ENCODE results near the gene CFAP77.
"Not testable (repeated sequence)": the region's sequence is repeated elsewhere in the genome, so short reads cannot be mapped to it uniquely, and the experiment has no call there.

Gene CFAP77

GRCh38 chr9:132377769-132378168 lies 32.2 kb upstream of the CFAP77 start:
- not testable (repeated sequence) for H3K4ac ChIP-seq (ENCODE audit: low read depth in 1 of 2, low read length in 2 of 2); DNase-seq
- WGBS, result 98% methylated on average over 2 of the region's 2 CpGs

GRCh38 chr9:132378416-132378815 lies 31.6 kb upstream of the CFAP77 start:
- H3K4ac ChIP-seq (ENCODE audit: low read depth in 1 of 2, low read length in 2 of 2); H4K8ac ChIP-seq (ENCODE audit: low read length); H3K27ac ChIP-seq (ENCODE audit: low read length, poor library complexity, severe bottlenecking); H3K4me2 ChIP-seq (ENCODE audit: low read length, poor library complexity, severe bottlenecking); H2AK5ac ChIP-seq (ENCODE audit: low read length, severe bottlenecking); H2BK5ac ChIP-seq (ENCODE audit: low read depth, low read length, poor library complexity, severe bottlenecking); H3K4me1 ChIP-seq (ENCODE audit: control insufficient read depth, insufficient read depth, low read depth, low read length); H2BK15ac ChIP-seq (ENCODE audit: low read depth, poor library complexity, severe bottlenecking); H2AFZ ChIP-seq (ENCODE audit: low read depth, low read length); H3K9me3 ChIP-seq (ENCODE audit: control insufficient read depth, low read length); H3K18ac ChIP-seq (ENCODE audit: low read depth in 1 of 2, low read length in 2 of 2); H2BK12ac ChIP-seq (ENCODE audit: low read length in 2 of 2); H4K91ac ChIP-seq (ENCODE audit: low read length); DNase-seq; H3K27me3 ChIP-seq (ENCODE audit: control insufficient read depth in 1 of 2, insufficient read depth in 1 of 2, low read length in 2 of 2); H3K9ac ChIP-seq (ENCODE audit: low read length); H2BK120ac ChIP-seq (ENCODE audit: low read depth, low read length); H3K14ac ChIP-seq (ENCODE audit: low read length in 2 of 2): not testable (repeated sequence)
- peaks cover 12% of the 10 kb centered on the region for H3K79me1 ChIP-seq (replicated peaks; ENCODE audit: low read length, poor library complexity, severe bottlenecking)
- H3K36me3 ChIP-seq (ENCODE audit: control insufficient read depth in 1 of 2, insufficient read depth in 2 of 2, low read depth in 1 of 2, low read length in 2 of 2), result peaks cover 43 to 69% of the 10 kb centered on the region in 2 experiments
- H3K23ac ChIP-seq (ENCODE audit: low read length in 2 of 2), result peak overlapping the region in 1 of 2 experiments; percentile 35
- H3K4me3 ChIP-seq (ENCODE audit: insufficient read depth in 1 of 2, low read depth in 1 of 2, low read length in 2 of 2), result peak overlapping the region in 1 of 2 experiments; percentile 32
- 96% methylated on average over 3 of the region's 3 CpGs for WGBS

More at GRCh38 chr9:132377769-132378168, 32.2 kb upstream of the CFAP77 start:
- H3K14ac ChIP-seq (ENCODE audit: low read length in 2 of 2); H4K8ac ChIP-seq (ENCODE audit: low read length); H2AFZ ChIP-seq (ENCODE audit: low read depth, low read length); H2BK5ac ChIP-seq (ENCODE audit: low read depth, low read length, poor library complexity, severe bottlenecking); H3K4me2 ChIP-seq (ENCODE audit: low read length, poor library complexity, severe bottlenecking); H2AK5ac ChIP-seq (ENCODE audit: low read length, severe bottlenecking); H3K9me3 ChIP-seq (ENCODE audit: control insufficient read depth, low read length); H2BK15ac ChIP-seq (ENCODE audit: low read depth, poor library complexity, severe bottlenecking); H3K18ac ChIP-seq (ENCODE audit: low read depth in 1 of 2, low read length in 2 of 2); H3K27me3 ChIP-seq (ENCODE audit: control insufficient read depth in 1 of 2, insufficient read depth in 1 of 2, low read length in 2 of 2); H4K91ac ChIP-seq (ENCODE audit: low read length); H2BK12ac ChIP-seq (ENCODE audit: low read length in 2 of 2); H3K23ac ChIP-seq (ENCODE audit: low read length in 2 of 2); H3K4me1 ChIP-seq (ENCODE audit: control insufficient read depth, insufficient read depth, low read depth, low read length); H3K27ac ChIP-seq (ENCODE audit: low read length, poor library complexity, severe bottlenecking); H2BK120ac ChIP-seq (ENCODE audit: low read depth, low read length); H3K9ac ChIP-seq (ENCODE audit: low read length): not testable (repeated sequence)
- Histone ChIP-seq H3K79me1 (replicated peaks; ENCODE audit: low read length, poor library complexity, severe bottlenecking) (peaks cover 10% of the 10 kb centered on the region), H3K4me3 (ENCODE audit: insufficient read depth in 1 of 2, low read depth in 1 of 2, low read length in 2 of 2) (peak overlapping the region in 1 of 2 experiments; percentile 7), H3K36me3 (ENCODE audit: control insufficient read depth in 1 of 2, insufficient read depth in 2 of 2, low read depth in 1 of 2, low read length in 2 of 2) (peaks cover 42 to 65% of the 10 kb centered on the region in 2 experiments)

GRCh38 chr9:132381966-132382541 lies 28.0 kb upstream of the CFAP77 start:
- no peaks in the 10 kb centered on the region for H3K4me1 ChIP-seq (ENCODE audit: control insufficient read depth, insufficient read depth, low read depth, low read length)
- no peak overlapping the region for H2AFZ ChIP-seq (ENCODE audit: low read depth, low read length)
- no peak overlapping the region for H3K23ac ChIP-seq (ENCODE audit: low read length in 2 of 2)
- no peak overlapping the region for H3K4me2 ChIP-seq (ENCODE audit: low read length, poor library complexity, severe bottlenecking)
- H3K4me3 ChIP-seq (ENCODE audit: insufficient read depth in 1 of 2, low read depth in 1 of 2, low read length in 2 of 2), result no peak overlapping the region
- no peak overlapping the region for H3K18ac ChIP-seq (ENCODE audit: low read depth in 1 of 2, low read length in 2 of 2)
- no peaks in the 10 kb centered on the region for H3K27me3 ChIP-seq (ENCODE audit: control insufficient read depth in 1 of 2, insufficient read depth in 1 of 2, low read length in 2 of 2)
- H4K91ac ChIP-seq (ENCODE audit: low read length), result no peak overlapping the region
- peaks cover 21% of the 10 kb centered on the region for H3K79me1 ChIP-seq (replicated peaks; ENCODE audit: low read length, poor library complexity, severe bottlenecking)
- H2BK15ac ChIP-seq (ENCODE audit: low read depth, poor library complexity, severe bottlenecking), result no peak overlapping the region
- WGBS, result 96% methylated on average over 8 of the region's 9 CpGs
- no peak overlapping the region for H3K14ac ChIP-seq (ENCODE audit: low read length in 2 of 2)
- H2BK120ac ChIP-seq (ENCODE audit: low read depth, low read length), result no peak overlapping the region
- no peak overlapping the region for H3K4ac ChIP-seq (ENCODE audit: low read depth in 1 of 2, low read length in 2 of 2)
- H4K8ac ChIP-seq (ENCODE audit: low read length), result no peak overlapping the region
- DNase-seq, result no peak
- H3K27ac ChIP-seq (ENCODE audit: low read length, poor library complexity, severe bottlenecking), result no peak overlapping the region
- no peak overlapping the region for H2BK12ac ChIP-seq (ENCODE audit: low read length in 2 of 2)
- no peak overlapping the region for H2BK5ac ChIP-seq (ENCODE audit: low read depth, low read length, poor library complexity, severe bottlenecking)
- H3K9ac ChIP-seq (ENCODE audit: low read length), result no peak overlapping the region
- no peak overlapping the region for H2AK5ac ChIP-seq (ENCODE audit: low read length, severe bottlenecking)
- peaks cover 45 to 82% of the 10 kb centered on the region in 2 experiments for H3K36me3 ChIP-seq (ENCODE audit: control insufficient read depth in 1 of 2, insufficient read depth in 2 of 2, low read depth in 1 of 2, low read length in 2 of 2)
- H3K9me3 ChIP-seq (ENCODE audit: control insufficient read depth, low read length), result no peaks in the 10 kb centered on the region

- no peak overlapping the region for H3K14ac ChIP-seq (ENCODE audit: low read length in 2 of 2)
- H3K79me1 ChIP-seq (replicated peaks; ENCODE audit: low read length, poor library complexity, severe bottlenecking), result peaks cover 23% of the 10 kb centered on the region
- H2BK12ac ChIP-seq (ENCODE audit: low read length in 2 of 2), result no peak overlapping the region
- H3K4ac ChIP-seq (ENCODE audit: low read depth in 1 of 2, low read length in 2 of 2), result no peak overlapping the region
- 97% methylated on average over 8 of the region's 10 CpGs for WGBS
- no peak overlapping the region for H4K91ac ChIP-seq (ENCODE audit: low read length)
- no peaks in the 10 kb centered on the region for H3K27me3 ChIP-seq (ENCODE audit: control insufficient read depth in 1 of 2, insufficient read depth in 1 of 2, low read length in 2 of 2)
- H2BK120ac ChIP-seq (ENCODE audit: low read depth, low read length), result no peak overlapping the region
- H2AK5ac ChIP-seq (ENCODE audit: low read length, severe bottlenecking), result no peak overlapping the region
- H3K18ac ChIP-seq (ENCODE audit: low read depth in 1 of 2, low read length in 2 of 2), result no peak overlapping the region
- no peak overlapping the region for H2AFZ ChIP-seq (ENCODE audit: low read depth, low read length)
- H3K4me3 ChIP-seq (ENCODE audit: insufficient read depth in 1 of 2, low read depth in 1 of 2, low read length in 2 of 2), result no peak overlapping the region
- H3K9ac ChIP-seq (ENCODE audit: low read length), result no peak overlapping the region
- no peak overlapping the region for H2BK5ac ChIP-seq (ENCODE audit: low read depth, low read length, poor library complexity, severe bottlenecking)
- DNase-seq, result no peak
- H3K27ac ChIP-seq (ENCODE audit: low read length, poor library complexity, severe bottlenecking), result no peak overlapping the region
- no peak overlapping the region for H3K4me2 ChIP-seq (ENCODE audit: low read length, poor library complexity, severe bottlenecking)
- H2BK15ac ChIP-seq (ENCODE audit: low read depth, poor library complexity, severe bottlenecking), result no peak overlapping the region
- no peak overlapping the region for H4K8ac ChIP-seq (ENCODE audit: low read length)
- no peaks in the 10 kb centered on the region for H3K4me1 ChIP-seq (ENCODE audit: control insufficient read depth, insufficient read depth, low read depth, low read length)
- H3K9me3 ChIP-seq (ENCODE audit: control insufficient read depth, low read length), result no peaks in the 10 kb centered on the region
- H3K36me3 ChIP-seq (ENCODE audit: control insufficient read depth in 1 of 2, insufficient read depth in 2 of 2, low read depth in 1 of 2, low read length in 2 of 2), result peaks cover 41 to 81% of the 10 kb centered on the region in 2 experiments
- H3K23ac ChIP-seq (ENCODE audit: low read length in 2 of 2), result no peak overlapping the region
Observed at GRCh38 chr9:132383462-132383883, 26.5 kb upstream of the CFAP77 start.
